ENCODE results near the gene SP140L. TPM values are rescaled to one million over a fixed set of nuclear protein-coding genes. Genes with fewer than 3 reads are reported as not detected.

Gene SP140L
- total and polyA plus RNA-seq, 10 of the 15 experiments (the other 5 are each of a cell fraction or from before 2014, with no cell fraction given) = 4.7 to 28.6 (median 15.0) TPM

DNA sequence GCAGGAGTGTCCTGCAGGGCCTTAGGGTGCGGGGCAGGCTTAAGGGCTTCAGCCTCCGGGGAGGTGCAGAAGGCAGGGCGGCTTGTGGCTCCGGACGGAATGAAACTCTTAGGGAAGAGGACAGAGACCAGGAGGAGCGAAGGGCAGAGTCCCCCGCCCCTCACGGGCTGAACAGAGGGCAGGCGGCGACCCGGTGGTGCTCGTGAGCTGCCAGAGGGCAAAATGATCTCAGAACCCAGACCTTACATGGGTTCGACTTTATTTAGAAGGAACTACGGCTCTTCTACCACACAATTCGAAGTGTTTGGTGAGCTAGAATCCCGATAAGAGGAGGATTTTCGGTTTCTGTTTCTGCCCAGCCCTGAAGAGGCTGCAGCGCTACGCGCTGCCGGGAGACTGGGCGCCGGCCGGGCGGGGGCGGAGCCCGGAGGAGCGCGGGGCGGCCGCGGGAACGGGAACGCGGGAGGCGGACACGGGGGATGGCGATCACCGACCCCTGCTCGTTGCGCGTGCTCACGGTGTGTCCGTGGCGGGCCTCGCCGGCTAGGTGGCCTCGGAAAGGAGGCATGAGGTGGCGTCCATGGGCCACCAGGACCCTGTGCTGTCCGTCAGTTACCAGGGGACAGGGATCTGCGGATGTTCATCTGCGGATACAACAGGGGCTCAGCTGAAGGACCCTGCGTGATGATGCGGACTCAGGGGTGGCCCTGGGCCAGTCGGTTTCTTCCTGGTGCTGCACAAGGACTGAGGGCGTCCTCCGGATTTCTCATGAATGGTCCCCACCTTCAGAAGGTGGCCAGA lies 84.8 kb downstream of the SP140L start (continued):
- no peak for TF ChIP-seq SIX5 (IDR thresholded peaks at IDR 0.05; ENCODE audit: low read depth, low read length, severe bottlenecking)
- TF ChIP-seq SIN3A (IDR thresholded peaks at IDR 0.05; ENCODE audit: low read depth, low read length) = no peak; the same call in 1 of the 2 replicates
- no peak for TF ChIP-seq MTA2 (IDR thresholded peaks at IDR 0.05; ENCODE audit: low read depth)
- no peak for TF ChIP-seq EZH2 (IDR thresholded peaks at IDR 0.05; ENCODE audit: borderline replicate concordance, control insufficient read depth, low read depth, low read length)
- TF ChIP-seq PML (IDR thresholded peaks at IDR 0.05; ENCODE audit: low read length) = no peak; the same call in 1 of the 2 replicates
- no peak for TF ChIP-seq HDGF (IDR thresholded peaks at IDR 0.05)
- TF ChIP-seq, protein P1, sequence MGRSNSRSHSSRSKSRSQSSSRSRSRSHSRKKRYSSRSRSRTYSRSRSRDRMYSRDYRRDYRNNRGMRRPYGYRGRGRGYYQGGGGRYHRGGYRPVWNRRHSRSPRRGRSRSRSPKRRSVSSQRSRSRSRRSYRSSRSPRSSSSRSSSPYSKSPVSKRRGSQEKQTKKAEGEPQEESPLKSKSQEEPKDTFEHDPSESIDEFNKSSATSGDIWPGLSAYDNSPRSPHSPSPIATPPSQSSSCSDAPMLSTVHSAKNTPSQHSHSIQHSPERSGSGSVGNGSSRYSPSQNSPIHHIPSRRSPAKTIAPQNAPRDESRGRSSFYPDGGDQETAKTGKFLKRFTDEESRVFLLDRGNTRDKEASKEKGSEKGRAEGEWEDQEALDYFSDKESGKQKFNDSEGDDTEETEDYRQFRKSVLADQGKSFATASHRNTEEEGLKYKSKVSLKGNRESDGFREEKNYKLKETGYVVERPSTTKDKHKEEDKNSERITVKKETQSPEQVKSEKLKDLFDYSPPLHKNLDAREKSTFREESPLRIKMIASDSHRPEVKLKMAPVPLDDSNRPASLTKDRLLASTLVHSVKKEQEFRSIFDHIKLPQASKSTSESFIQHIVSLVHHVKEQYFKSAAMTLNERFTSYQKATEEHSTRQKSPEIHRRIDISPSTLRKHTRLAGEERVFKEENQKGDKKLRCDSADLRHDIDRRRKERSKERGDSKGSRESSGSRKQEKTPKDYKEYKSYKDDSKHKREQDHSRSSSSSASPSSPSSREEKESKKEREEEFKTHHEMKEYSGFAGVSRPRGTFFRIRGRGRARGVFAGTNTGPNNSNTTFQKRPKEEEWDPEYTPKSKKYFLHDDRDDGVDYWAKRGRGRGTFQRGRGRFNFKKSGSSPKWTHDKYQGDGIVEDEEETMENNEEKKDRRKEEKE (IDR thresholded peaks at IDR 0.05) = no peak
- 0 out of 2 replicates have a peak, but pooled peaks have one; percentile 43 for TF ChIP-seq ZNF217 (IDR thresholded peaks at IDR 0.05)
- TF ChIP-seq NFIC (IDR thresholded peaks at IDR 0.05; ENCODE audit: low read depth, low read length) = no peak
- TF ChIP-seq CHD4 (IDR thresholded peaks at IDR 0.05) = no peak
- TF ChIP-seq, protein P2, sequence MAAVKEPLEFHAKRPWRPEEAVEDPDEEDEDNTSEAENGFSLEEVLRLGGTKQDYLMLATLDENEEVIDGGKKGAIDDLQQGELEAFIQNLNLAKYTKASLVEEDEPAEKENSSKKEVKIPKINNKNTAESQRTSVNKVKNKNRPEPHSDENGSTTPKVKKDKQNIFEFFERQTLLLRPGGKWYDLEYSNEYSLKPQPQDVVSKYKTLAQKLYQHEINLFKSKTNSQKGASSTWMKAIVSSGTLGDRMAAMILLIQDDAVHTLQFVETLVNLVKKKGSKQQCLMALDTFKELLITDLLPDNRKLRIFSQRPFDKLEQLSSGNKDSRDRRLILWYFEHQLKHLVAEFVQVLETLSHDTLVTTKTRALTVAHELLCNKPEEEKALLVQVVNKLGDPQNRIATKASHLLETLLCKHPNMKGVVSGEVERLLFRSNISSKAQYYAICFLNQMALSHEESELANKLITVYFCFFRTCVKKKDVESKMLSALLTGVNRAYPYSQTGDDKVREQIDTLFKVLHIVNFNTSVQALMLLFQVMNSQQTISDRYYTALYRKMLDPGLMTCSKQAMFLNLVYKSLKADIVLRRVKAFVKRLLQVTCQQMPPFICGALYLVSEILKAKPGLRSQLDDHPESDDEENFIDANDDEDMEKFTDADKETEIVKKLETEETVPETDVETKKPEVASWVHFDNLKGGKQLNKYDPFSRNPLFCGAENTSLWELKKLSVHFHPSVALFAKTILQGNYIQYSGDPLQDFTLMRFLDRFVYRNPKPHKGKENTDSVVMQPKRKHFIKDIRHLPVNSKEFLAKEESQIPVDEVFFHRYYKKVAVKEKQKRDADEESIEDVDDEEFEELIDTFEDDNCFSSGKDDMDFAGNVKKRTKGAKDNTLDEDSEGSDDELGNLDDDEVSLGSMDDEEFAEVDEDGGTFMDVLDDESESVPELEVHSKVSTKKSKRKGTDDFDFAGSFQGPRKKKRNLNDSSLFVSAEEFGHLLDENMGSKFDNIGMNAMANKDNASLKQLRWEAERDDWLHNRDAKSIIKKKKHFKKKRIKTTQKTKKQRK (IDR thresholded peaks at IDR 0.05; ENCODE audit: low read depth, low read length) = no peak
- TF ChIP-seq, protein P3, sequence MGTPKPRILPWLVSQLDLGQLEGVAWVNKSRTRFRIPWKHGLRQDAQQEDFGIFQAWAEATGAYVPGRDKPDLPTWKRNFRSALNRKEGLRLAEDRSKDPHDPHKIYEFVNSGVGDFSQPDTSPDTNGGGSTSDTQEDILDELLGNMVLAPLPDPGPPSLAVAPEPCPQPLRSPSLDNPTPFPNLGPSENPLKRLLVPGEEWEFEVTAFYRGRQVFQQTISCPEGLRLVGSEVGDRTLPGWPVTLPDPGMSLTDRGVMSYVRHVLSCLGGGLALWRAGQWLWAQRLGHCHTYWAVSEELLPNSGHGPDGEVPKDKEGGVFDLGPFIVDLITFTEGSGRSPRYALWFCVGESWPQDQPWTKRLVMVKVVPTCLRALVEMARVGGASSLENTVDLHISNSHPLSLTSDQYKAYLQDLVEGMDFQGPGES (IDR thresholded peaks at IDR 0.05) = no peak
- TF ChIP-seq MEF2B (IDR thresholded peaks at IDR 0.05; ENCODE audit: partially characterized antibody, poor library complexity, severe bottlenecking) = no peak
- 0 out of 2 replicates have a peak, but pooled peaks have one; percentile 13 for TF ChIP-seq IRF4 (IDR thresholded peaks at IDR 0.05; ENCODE audit: low read depth, low read length)
- TF ChIP-seq, protein P4, sequence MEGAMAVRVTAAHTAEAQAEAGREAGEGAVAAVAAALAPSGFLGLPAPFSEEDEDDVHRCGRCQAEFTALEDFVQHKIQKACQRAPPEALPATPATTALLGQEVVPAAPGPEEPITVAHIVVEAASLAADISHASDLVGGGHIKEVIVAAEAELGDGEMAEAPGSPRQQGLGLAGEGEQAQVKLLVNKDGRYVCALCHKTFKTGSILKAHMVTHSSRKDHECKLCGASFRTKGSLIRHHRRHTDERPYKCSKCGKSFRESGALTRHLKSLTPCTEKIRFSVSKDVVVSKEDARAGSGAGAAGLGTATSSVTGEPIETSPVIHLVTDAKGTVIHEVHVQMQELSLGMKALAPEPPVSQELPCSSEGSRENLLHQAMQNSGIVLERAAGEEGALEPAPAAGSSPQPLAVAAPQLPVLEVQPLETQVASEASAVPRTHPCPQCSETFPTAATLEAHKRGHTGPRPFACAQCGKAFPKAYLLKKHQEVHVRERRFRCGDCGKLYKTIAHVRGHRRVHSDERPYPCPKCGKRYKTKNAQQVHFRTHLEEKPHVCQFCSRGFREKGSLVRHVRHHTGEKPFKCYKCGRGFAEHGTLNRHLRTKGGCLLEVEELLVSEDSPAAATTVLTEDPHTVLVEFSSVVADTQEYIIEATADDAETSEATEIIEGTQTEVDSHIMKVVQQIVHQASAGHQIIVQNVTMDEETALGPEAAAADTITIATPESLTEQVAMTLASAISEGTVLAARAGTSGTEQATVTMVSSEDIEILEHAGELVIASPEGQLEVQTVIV (IDR thresholded peaks at IDR 0.05; ENCODE audit: borderline replicate concordance, partially characterized antibody) = no peak
- TF ChIP-seq EP300 (IDR thresholded peaks at IDR 0.05; ENCODE audit: borderline replicate concordance in 1 of 2, control insufficient read depth in 1 of 2, low read depth in 2 of 2, low read length in 2 of 2) = no peak
- TF ChIP-seq GATAD2B (conservative IDR thresholded peaks at IDR 0.05; ENCODE audit: low read depth) = peak; percentile 75
- TF ChIP-seq WRNIP1 (IDR thresholded peaks at IDR 0.05; ENCODE audit: borderline replicate concordance, low read depth, low read length) = no peak
- TF ChIP-seq SREBF2 (IDR thresholded peaks at IDR 0.05; ENCODE audit: low read length) = no peak
- TF ChIP-seq GABPA (IDR thresholded peaks at IDR 0.05; ENCODE audit: low read depth) = no peak

Measured in GM12878 (cell line).